ENCODE results near the gene PXYLP1. TPM values are rescaled to one million over a fixed set of nuclear protein-coding genes. Genes with fewer than 3 reads are reported as not detected.

The PXYLP1 gene
- total RNA-seq, 1 donor from 2014 or later = 0.34 TPM

GRCh38 chr3:141328286-141329166 is 96.9 kb downstream of the PXYLP1 start:
- no peak for DNase-seq

DNA sequence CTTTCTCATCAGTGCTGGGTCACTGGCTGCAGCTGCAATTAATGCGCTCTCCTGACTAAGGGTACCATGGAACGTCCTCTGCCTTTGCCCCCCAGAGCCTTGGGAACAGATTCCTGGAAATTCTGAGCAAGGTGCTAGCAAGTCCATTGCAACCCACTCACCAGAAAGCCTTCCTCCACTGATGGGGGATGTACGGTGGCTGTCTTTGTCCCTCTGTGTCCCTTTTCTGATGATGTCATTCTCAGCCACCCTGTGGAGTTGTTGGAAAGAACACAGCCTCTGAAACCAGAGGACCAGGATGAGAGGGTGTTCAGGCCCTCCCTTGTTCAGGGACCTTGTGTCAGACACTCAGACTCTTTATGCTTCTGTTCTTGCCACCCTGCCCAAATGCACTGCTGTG is 98.6 kb downstream of the PXYLP1 start:
- no peak for DNase-seq

DNA sequence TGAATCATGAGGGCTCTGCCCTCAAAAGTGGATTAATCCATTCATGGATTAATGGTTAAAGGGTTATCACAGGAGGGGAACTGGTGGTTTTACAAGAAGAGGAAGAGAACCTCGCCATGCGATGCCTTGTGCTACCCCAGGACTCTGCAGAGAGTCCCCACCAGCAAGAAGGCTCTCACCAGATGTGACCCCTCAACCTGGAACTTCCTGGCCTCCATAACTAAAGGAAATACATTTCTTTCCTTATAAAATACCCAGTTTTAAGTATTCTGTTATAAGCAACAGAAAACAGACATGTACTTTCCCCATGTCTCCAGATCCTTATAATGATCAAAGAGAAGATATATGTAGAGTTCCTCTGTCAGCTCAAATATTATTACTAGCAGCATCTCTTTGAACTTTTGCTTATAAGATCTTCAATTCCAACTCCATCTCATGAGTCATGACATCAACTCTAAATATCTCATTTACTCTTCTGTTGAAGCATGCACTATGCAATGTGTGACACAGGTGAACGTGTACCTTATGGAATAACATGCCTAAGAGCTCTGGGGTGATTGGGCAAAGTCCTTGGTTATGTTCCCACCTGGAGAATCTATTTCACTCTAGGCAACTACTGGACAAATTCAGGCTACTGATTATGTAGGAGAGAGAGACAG is 99.2 kb downstream of the PXYLP1 start:
- no peak for DNase-seq

DNA sequence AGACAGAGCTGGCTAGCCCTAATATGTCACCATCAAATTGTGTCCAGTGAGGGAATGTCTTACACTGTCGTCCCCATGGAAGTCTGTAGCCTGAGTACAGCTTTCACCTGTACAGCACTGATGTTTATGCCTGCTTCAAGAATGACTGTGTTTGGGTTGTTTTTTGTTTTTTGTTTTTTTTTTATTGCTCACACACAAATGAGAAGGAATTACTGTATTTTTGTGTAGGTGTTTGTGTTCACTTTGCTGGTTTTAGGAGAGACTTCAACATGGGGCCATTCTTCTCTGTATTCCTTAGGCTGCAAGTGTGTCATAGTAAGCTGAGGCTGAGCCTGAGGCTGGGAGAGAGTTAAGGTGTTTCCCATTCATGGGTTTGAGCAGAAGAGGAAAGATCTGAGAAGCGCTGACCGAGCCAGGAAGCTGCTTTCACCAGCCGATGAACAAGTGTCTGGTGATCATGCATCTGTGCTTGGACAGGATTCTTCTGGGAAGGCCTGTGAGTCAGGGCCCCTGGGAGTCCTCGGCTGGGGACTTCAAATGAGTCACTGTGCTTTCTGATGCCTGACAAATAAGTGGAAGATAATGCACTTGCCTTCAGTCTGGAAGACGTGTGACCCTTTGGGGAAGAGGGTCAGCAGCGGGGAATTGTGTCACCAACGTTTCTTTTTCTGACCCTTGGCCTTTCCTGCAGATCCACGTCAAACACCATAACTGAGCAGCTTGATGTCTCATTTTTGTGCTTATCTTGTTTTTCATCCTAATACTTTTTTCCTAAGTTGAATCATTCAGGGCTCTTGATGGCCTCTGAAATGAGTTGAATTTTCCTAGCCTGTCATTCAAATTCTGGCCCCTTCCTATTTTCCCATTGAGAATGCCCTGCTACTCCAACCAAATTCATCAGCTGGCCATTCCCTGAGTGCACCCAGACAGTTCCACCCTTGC is 100.0 kb downstream of the PXYLP1 start:
- DNase-seq = peak; percentile 93

- no peak for DNase-seq
Measured at GRCh38 chr3:141332416-141332815, 100.8 kb downstream of the PXYLP1 start.

GRCh38 chr3:141333836-141334626 is 102.4 kb downstream of the PXYLP1 start:
- DNase-seq = no peak

- DNase-seq = no peak
Measured at GRCh38 chr3:141334627-141335250, 103.1 kb downstream of the PXYLP1 start.

DNA sequence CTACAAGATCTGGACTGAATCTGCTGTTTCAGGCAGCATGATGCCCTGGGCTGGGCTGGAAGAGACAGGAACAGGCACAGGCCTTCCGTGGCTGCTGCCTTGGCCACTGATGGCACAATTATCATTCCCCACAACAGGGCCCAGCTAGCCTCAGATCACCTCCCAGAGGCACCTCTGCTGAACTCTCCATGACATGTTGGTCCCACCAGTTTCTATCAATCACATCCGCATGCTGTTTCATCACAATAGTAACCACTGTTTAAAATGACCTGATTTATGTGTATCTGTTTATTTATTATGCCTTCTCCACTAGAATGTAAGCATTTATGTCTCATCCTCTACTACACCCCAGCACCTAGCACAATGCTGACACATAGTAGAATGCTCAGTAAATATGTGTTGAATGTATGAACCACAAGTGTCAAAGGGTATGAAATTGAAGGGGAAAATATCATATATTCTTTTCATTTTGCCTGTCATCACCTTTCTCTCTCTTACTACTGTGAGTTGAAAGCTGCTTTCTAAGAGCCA is 104.0 kb downstream of the PXYLP1 start:
- no peak for DNase-seq

GRCh38 chr3:141336672-141337522 is 105.3 kb downstream of the PXYLP1 start:
- DNase-seq = peak; percentile 85

- DNase-seq = no peak
Measured at GRCh38 chr3:141337523-141337854, 105.9 kb downstream of the PXYLP1 start.

DNA sequence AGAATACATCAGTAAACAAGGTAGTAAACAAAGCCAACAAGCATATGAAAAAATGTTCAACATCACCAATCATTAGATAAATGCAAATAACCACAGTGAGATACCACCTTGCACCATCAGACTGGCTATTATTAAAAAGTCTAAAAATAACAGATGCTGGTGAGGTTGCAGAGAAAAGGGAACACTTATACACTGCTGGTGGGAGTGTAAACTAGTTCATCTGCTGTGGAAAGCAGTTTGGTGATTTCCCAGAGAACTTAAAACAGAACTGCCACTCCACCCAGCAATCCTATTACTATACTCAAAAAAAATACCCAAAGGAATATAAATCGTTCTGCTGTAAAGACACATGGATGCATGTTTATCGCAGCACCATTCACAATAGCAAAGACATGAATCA is 106.4 kb downstream of the PXYLP1 start:
- no peak for DNase-seq

DNA sequence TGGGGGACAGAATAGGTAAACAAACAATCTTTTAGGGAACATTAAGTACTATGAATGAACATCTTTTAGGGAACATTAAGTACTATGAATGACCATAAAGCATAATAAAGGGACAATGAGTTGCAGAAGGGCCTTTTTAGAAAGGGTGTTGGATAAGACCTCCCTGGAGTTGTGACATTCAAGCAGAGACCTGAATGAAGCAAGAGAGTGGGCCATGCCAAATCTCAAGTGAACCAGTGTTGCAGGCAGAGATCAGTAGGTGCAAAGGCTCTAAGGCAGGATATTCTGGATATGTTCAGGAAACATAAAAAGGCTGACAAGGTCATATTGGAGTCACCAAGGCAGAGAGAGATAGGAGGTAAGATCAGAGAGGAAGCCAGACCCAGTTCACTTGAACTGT is 107.3 kb downstream of the PXYLP1 start:
- DNase-seq = no peak

GRCh38 chr3:141341536-141341935 is 109.9 kb downstream of the PXYLP1 start:
- no peak for DNase-seq

GRCh38 chr3:141342386-141342785 is 110.8 kb downstream of the PXYLP1 start:
- no peak for DNase-seq

GRCh38 chr3:141343077-141343476 is 111.5 kb downstream of the PXYLP1 start:
- no peak for DNase-seq

DNA sequence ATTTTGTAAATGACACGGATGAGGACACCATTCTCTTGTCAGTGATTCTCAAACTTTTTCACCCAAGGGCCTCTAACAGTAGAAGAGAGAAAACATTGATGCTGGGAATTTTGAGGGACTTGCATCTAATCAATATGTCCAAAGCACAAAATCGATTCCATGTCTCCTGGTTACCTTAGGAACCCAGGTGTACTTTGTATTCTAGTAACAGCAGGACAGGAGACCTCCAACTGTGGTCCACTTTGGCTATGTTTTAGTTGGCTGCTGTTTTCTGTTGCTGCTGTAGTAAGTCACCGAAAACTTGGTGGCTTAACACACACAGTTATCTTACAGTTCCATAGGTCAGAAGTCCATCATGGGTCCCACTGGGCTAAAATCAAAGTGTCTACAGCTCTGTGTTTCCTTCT is 112.2 kb downstream of the PXYLP1 start:
- DNase-seq = no peak

All from dermis blood vessel endothelial cell (primary cell).